ENCODE measurements around the gene PSEN2.

Gene PSEN2

GRCh38 chr1:226888021-226888420 lies 17.6 kb downstream of the PSEN2 start:
- no peak for DNase-seq

- DNase-seq: no peak
These were observed 18.4 kb downstream of the PSEN2 start for GRCh38 chr1:226888816-226889215.

GRCh38 chr1:226889616-226890330 lies 19.4 kb downstream of the PSEN2 start:
- DNase-seq: no peak

- no peak for DNase-seq
These were observed 20.1 kb downstream of the PSEN2 start for GRCh38 chr1:226890331-226891108.

GRCh38 chr1:226891346-226891745 lies 20.9 kb downstream of the PSEN2 start:
- no peak for DNase-seq

GRCh38 chr1:226891846-226892523 lies 21.6 kb downstream of the PSEN2 start:
- DNase-seq: no peak

- DNase-seq: no peak
These were observed 22.1 kb downstream of the PSEN2 start for GRCh38 chr1:226892524-226892875.

- DNase-seq: no peak
These were observed 23.5 kb downstream of the PSEN2 start for GRCh38 chr1:226893936-226894335.

GRCh38 chr1:226894826-226895225 lies 24.4 kb downstream of the PSEN2 start:
- DNase-seq: no peak

- DNase-seq: no peak
These were observed 25.2 kb downstream of the PSEN2 start for GRCh38 chr1:226895644-226896043.

- DNase-seq: no peak
These were observed 27.8 kb downstream of the PSEN2 start for GRCh38 chr1:226898246-226898645.

GRCh38 chr1:226901421-226901820 lies 31.0 kb downstream of the PSEN2 start:
- DNase-seq: no peak

- no peak for DNase-seq
These were observed 32.2 kb downstream of the PSEN2 start for GRCh38 chr1:226902601-226903000.

- DNase-seq: no peak
These were observed 33.7 kb downstream of the PSEN2 start for GRCh38 chr1:226903819-226904716.

- no peak for DNase-seq
These were observed 34.4 kb downstream of the PSEN2 start for GRCh38 chr1:226904772-226905171.

- no peak for DNase-seq
These were observed 38.0 kb downstream of the PSEN2 start for GRCh38 chr1:226908419-226908818.

GRCh38 chr1:226908913-226909312 lies 38.5 kb downstream of the PSEN2 start:
- no peak for DNase-seq

- peak; percentile 87 for DNase-seq
These were observed 42.3 kb downstream of the PSEN2 start for GRCh38 chr1:226912587-226913176.

GRCh38 chr1:226915672-226915995 lies 45.2 kb downstream of the PSEN2 start:
- no peak for DNase-seq

GRCh38 chr1:226916497-226916896 lies 46.1 kb downstream of the PSEN2 start:
- DNase-seq: no peak

- no peak for DNase-seq
These were observed 49.2 kb downstream of the PSEN2 start for GRCh38 chr1:226919587-226919986.

- DNase-seq: no peak
These were observed 49.6 kb downstream of the PSEN2 start for GRCh38 chr1:226919995-226920394.

GRCh38 chr1:226920446-226920894 lies 50.1 kb downstream of the PSEN2 start:
- DNase-seq: no peak
